Mucosa of stomach (tissue), 1 donor: ENCODE measurements around the gene ITGB2.

Source experiments
- H3K27me3 ChIP-seq: one replicate; pipeline ENCODE4 v1.7.0; 2013; ENCODE audit warnings: mild to moderate bottlenecking, low read length; ENCODE audit not compliant: control insufficient read depth, insufficient read depth
- H3K36me3 ChIP-seq: one replicate; pipeline ENCODE4 v1.7.0; 2013; ENCODE audit warnings: low read length; ENCODE audit not compliant: control insufficient read depth, insufficient read depth
- H3K4me1 ChIP-seq: one replicate; pipeline ENCODE4 v1.7.0; 2013; ENCODE audit warnings: mild to moderate bottlenecking, low read length; ENCODE audit not compliant: control insufficient read depth, insufficient read depth
- H3K4me3 ChIP-seq: one replicate; pipeline ENCODE4 v1.7.0; 2013; ENCODE audit warnings: low read length
- H3K9ac ChIP-seq: one replicate; pipeline ENCODE4 v1.7.0; 2013; ENCODE audit warnings: mild to moderate bottlenecking, low read length, moderate library complexity
- H3K9me3 ChIP-seq: one replicate; pipeline ENCODE4 v1.7.0; 2013; ENCODE audit warnings: mild to moderate bottlenecking, low read length, moderate library complexity; ENCODE audit not compliant: control insufficient read depth
- donor health status: Pancreatic carcinoma.

The ITGB2 gene

DNA sequence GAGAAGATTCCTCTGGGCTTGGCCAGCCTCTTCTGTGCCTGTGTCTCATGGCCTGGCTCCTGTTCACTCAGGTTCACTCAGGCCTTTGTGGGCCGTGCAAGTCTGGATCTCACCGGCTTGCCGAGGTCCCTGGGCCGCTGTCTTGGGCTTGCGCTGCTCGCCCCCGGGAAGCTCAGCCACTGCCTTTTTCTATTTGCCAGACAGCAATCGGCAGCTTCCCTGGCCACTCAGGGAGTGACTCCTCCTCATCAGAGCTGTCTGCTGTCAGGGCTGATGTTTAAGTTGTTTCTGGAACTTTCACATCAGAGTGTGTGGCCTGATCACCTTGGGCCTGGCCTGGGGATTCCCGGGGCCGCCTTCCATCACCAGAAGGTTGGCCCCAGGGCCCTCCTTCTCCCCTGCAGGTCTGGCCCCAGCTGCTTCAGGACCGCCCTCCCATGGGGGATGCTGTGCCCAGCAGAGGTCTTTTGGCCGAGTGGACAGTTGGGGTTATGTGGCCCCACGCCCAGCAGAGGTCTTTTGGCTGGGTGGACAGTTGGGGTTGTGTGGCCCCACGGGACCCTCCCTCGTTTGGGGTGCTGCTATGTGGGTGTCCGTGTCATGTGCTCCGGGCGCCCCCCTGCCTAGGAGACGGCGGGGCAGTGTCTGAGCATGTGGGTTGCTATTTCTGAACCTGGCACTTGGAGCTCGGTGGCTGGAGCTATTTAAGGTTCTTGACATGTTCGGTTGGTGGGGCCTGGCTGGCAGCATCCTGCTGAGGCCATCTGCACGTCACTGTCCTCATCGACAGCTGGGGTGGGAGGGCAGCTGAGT, 31.6 kb upstream of the ITGB2 start:
- no peak overlapping the region for H3K4me3 ChIP-seq
- no peaks in the 10 kb centered on the region for H3K4me1 ChIP-seq
- no peaks in the 10 kb centered on the region for H3K36me3 ChIP-seq
- no peaks in the 10 kb centered on the region for H3K9me3 ChIP-seq
- no peaks in the 10 kb centered on the region for H3K27me3 ChIP-seq
- H3K9ac ChIP-seq, result no peak overlapping the region

DNA sequence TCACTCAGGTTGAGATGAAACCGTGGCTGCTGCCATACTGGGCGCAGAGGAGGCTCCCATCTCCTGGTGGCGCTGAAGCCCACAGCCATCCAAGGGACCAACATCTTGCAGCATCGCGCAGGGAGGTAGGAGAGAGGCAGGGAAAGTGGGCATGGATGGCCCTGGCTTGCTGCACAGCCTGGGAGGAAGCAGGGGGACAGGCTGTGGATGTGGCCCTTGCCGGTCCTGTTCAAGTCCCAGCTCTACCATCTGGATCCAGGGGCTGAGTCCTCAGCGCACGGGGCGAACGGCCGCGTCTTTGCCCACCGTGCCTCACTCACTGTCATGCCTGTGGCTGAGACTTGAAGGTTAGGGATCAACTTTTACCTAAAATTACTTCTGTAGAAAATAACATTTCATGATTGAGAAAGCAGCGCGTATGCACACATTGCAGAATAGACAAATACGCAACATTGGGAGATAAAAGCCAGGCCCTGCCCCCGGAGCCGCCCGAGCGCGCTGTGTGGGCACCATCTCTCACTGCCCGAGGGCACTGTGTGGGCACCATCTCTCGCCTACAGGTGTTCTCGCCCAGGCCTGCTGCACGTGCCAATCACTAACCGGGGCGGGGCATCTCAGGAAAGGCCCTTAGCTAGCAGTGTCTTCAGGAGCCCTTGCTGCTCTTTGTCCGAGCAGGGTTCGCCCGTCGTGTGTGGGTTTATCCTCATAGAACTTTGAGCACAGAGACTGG, 30.7 kb upstream of the ITGB2 start:
- H3K9ac ChIP-seq, result no peak overlapping the region
- no peaks in the 10 kb centered on the region for H3K9me3 ChIP-seq
- H3K4me3 ChIP-seq, result no peak overlapping the region
- H3K36me3 ChIP-seq, result no peaks in the 10 kb centered on the region
- H3K27me3 ChIP-seq, result no peaks in the 10 kb centered on the region
- no peaks in the 10 kb centered on the region for H3K4me1 ChIP-seq

DNA sequence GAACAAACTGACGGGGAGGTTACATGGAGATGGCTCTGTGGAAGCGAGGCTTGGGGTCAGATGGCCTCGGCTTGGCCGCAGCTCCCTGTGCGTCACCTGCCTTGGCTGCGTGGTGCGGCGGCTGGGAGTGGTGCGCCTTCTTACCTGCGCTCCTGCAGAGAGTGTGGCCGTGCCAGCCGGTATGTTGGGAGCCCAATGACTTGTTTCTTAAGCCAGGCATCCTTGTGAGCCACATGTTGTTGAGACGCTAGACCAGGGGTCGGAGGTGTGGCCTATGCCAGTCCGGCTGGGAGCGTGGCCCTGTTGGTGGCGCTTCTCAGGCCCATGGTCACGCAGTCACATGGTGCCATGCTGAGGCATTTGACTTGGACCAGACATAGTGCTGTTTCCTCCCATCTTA, 29.7 kb upstream of the ITGB2 start:
- no peaks in the 10 kb centered on the region for H3K36me3 ChIP-seq
- H3K27me3 ChIP-seq, result no peaks in the 10 kb centered on the region

DNA sequence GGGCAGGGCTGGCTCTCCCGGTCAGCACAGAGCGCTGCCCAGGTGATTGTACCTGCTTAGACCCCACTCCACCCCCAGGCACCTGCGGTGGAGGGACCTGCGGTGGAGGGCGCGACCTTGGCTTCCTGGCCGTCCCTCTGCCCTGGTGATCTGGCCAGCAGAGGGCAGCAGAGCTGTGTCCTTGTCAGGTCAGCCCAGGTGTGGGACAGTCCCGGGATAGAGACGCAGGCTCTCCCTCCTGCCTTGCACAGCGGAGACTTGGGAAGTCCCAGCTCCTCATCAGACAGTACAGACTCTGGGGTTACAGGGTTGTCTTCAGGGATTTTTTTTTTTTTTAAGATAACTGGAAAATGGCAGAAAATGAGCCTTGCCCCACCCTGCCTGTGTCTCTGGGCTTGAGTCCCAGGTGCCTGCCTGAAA, 29.1 kb upstream of the ITGB2 start:
- no peaks in the 10 kb centered on the region for H3K4me1 ChIP-seq
- H3K4me3 ChIP-seq, result no peak overlapping the region
- no peaks in the 10 kb centered on the region for H3K27me3 ChIP-seq
- no peaks in the 10 kb centered on the region for H3K36me3 ChIP-seq
- H3K9ac ChIP-seq, result no peak overlapping the region
- no peaks in the 10 kb centered on the region for H3K9me3 ChIP-seq

More for the DNA sequence above, 29.7 kb upstream of the ITGB2 start:
- Histone ChIP-seq H3K4me1 (no peaks in the 10 kb centered on the region), H3K9ac (no peak overlapping the region), H3K4me3 (no peak overlapping the region), H3K9me3 (no peaks in the 10 kb centered on the region)

DNA sequence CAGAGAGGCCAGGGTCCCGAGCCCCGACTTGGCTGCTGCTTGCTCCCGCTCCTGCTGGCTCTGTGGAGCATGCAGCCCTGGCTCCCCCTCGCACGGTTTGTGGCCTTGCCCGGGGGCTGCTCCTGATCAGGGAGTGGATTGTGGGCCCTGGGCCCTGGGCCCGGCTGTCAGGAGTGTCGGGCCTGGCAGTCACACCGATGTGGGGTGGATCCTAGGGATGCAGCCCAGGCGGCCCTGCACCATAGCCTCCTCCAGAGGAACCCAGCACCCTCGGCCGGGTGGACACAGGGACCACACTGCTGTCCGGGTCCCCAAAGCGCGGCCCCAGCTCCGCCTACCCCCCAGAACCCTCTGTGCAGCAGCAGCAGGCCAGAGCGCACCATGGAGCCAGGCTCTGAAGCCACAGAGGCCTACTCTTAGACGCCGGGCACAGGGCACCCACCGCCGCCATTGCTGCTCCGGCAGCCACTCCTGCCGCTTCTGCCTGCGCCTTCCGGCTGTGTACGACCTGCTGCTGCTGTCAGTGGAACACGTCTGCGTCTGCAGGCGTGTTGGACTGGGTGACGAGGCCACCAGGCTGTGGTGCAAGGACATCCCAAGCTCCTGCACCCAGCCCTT, 28.6 kb upstream of the ITGB2 start:
- Histone ChIP-seq H3K4me3 (no peak overlapping the region), H3K9ac (no peak overlapping the region), H3K27me3 (no peaks in the 10 kb centered on the region), H3K9me3 (no peaks in the 10 kb centered on the region), H3K36me3 (no peaks in the 10 kb centered on the region), H3K4me1 (no peaks in the 10 kb centered on the region)

DNA sequence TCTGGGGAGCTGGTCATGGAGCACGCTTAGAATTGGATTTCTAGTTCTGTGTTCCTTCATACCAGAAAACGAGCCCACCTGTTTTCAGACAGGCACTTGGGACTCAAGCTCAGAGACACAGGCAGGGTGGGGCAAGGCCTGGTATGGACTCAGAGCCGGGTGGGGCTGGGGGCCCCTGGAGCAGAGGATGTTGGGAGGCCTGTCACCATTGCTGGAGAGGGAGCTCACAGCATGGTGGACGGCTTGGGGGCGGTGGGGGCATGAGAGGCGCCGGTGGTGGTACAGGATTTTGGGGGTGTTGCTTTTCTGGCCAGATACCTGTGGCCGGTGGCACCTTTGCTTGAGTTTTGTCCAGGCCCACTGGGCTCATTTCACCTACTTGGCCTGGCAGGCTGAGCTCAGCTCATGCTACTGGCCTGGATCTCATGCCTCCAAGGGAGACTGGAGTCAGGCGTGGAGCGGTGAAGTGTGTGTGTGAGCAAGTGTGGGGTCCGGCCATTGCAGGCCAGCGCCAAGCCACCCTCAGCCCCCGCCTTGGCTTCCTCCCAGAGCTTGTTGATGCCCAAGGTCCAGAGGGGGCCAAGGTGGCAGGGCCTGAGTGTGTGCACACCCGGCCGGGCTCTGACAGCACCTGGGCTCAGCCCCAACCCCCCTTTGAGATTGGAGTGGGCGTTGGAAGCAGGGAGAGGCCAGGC, 27.9 kb upstream of the ITGB2 start:
- Histone ChIP-seq H3K9ac (no peak overlapping the region), H3K4me1 (no peaks in the 10 kb centered on the region)

DNA sequence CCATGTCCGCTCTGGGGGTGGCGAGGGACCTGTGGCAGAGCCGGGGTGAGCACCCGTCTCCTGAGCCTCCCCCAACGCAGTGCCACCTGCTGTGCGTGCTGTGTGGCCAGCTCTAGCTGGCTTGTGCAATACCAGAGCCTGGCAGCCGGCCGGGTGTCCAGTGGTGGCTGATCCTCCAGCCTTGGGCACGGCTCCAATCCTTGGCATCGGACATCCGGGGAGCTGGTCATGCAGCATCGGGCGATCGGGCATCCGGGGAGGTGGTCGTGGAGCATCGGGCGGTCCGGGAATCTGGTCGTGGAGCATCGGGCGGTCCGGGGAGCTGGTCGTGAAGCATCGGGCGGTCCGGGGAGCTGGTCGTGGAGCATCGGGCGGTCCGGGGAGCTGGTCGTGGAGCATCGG, 27.2 kb upstream of the ITGB2 start:
- no peak overlapping the region for H3K9ac ChIP-seq
- no peak overlapping the region for H3K4me3 ChIP-seq
- H3K4me1 ChIP-seq, result no peaks in the 10 kb centered on the region
- H3K36me3 ChIP-seq, result no peaks in the 10 kb centered on the region
- H3K27me3 ChIP-seq, result no peaks in the 10 kb centered on the region
- H3K9me3 ChIP-seq, result no peaks in the 10 kb centered on the region

More for the DNA sequence above, 27.9 kb upstream of the ITGB2 start:
- Histone ChIP-seq H3K4me3 (no peak overlapping the region), H3K27me3 (no peaks in the 10 kb centered on the region), H3K36me3 (no peaks in the 10 kb centered on the region), H3K9me3 (no peaks in the 10 kb centered on the region)

DNA sequence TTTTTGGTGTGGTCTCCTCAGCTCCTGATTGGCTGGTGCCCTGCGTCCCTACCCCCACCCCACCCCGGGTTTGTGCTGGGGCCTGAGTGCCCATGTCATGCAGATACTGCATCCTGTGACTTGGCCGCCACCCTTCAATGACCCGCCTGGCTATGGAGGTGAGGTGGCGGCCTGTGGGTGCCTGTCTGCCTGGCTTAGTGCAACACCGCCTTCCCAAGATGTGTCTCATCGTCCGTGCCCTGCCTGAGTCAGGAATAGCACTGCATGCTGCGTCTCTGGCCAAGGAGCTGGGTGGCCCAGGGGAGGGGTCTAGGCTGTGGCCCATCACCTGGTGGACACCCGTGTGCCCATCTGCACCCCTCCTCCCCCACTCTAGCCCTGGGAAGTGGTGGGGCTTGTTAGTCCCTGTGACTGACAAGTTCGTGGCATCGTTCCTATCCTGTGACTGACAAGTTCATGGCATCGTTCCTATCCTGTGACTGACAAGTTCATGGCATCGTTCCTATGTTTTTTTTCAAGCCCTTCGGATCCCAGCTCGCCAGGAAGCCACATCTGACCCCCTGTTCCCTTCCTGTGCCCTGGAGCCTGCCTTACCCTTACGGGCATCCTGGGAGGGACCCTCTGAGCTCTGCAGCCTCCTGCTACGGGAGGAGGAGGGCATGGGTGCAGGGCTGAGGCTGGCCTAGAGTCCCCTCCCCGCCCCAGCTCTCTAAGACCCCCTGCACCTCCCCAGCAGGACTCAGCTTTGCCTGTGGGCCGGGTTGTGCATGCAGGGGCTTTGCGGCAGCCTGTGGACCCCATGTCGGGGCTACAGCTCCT, 26.6 kb upstream of the ITGB2 start:
- no peaks in the 10 kb centered on the region for H3K4me1 ChIP-seq
- H3K9ac ChIP-seq, result no peak overlapping the region
- H3K27me3 ChIP-seq, result no peaks in the 10 kb centered on the region
- H3K36me3 ChIP-seq, result no peaks in the 10 kb centered on the region
- no peak overlapping the region for H3K4me3 ChIP-seq
- no peaks in the 10 kb centered on the region for H3K9me3 ChIP-seq

DNA sequence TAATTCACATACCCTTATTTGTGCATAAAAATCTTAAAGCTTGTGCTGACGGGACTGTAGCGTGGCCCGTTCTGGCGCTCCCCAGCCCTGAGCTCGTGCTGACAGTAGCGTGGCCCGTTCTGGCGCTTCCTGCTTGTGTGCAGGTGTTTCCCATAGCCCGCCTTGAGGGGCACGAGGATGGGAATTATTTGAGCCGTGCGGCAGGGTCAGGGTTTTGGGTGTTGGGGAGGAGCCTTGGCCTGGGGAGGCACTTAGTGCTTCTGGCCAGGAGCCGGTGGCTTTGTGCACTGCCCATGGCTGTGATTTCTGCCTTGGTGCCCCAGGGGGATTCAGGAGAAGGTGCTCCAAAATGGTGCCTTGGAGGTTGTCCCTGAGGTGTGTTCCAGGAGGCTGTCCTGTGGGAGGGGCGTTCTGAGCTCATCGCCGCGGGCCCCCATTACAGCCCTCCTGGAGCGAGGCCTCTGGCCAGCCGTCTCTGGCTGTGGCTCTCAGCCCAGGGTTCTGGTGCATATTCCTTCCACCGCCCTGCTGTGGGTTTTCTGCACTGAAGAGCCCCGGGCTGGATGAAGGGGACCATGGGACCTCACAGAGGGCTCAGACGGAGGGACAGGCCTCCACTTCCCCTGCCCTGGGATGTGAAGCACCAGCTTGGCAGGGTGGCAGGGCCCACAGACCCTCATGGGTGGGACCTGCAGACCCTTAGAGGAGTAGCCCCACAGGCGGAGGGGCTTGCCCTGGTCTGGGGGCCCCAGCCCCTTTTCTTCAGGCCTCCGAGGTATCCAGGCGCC, 25.7 kb upstream of the ITGB2 start:
- no peak overlapping the region for H3K9ac ChIP-seq
- no peaks in the 10 kb centered on the region for H3K9me3 ChIP-seq
- H3K4me3 ChIP-seq, result no peak overlapping the region
- no peaks in the 10 kb centered on the region for H3K36me3 ChIP-seq
- H3K27me3 ChIP-seq, result no peaks in the 10 kb centered on the region
- no peaks in the 10 kb centered on the region for H3K4me1 ChIP-seq

DNA sequence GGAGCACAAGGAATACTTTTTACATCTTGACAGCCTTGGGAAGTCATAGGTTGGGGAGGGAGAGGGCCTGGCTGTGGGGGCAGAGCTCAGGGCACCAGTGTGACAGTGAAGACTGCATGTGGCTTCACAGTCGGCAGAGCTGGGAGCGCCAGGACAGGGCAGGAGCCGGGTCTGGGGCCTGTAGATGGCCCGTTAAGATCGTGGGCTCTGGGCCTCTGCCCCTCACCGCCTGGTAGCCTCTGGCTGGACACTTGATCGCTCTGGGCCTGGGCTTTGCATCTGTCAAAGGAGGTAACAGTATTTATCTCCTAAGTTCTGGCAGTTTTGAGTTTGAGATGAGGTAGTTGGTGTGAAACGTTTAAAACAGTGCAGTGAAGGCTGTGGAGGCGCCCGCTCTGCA, 23.9 kb upstream of the ITGB2 start:
- Histone ChIP-seq H3K9ac (no peak overlapping the region), H3K9me3 (no peaks in the 10 kb centered on the region), H3K4me3 (no peak overlapping the region), H3K27me3 (no peaks in the 10 kb centered on the region), H3K36me3 (no peaks in the 10 kb centered on the region), H3K4me1 (no peaks in the 10 kb centered on the region)
